ENCODE results near the gene RAB23.
"Not testable (repeated sequence)": the region's sequence is repeated elsewhere in the genome, so short reads cannot be mapped to it uniquely, and the experiment has no call there.

RAB23 gene

DNA sequence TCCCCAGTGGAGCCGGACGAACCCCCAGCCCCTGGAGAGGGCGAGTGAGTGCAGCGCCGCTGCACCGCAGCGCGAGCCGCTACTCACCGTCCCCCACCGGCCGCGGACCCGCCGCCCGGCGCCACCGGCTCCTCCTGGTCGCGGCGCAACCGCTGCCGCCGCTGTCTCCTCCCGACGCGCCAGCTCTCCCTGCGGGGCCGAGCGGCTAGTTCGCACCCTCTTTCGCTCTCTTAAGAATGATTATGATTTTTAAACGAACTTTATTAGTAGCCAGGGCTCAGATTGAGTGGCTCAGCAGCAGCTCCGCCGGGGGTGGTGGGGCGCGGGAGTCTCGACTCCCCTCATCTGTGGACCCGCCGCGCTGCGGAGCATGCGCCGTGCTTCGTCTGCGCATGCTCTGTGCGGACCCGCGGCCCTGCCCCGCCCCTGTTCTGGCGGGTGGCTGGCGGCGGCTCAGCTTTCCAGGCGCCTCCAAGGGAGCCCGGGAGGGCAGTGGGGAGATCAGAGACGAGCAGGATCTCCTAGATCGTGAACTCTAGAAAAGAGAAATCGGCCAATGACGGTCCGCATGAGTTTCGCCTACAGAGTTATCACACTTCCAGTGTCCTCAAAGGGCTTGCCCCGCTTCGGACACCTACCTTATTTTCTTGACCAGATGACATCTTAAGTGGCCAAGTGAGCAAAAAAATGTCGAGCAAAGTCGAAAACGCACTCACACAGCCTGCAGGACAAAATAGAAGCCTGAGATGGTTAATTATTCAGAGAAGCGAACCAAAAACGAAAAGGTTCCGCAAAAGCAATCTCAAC is at the start of gene RAB23:
RAB23 (minus strand) TSS at position 372 of the 807 bp plus-strand sequence. CDS start 11,927 bp downstream, outside the sequence.
- peak; percentile 81 for DNase-seq

DNA sequence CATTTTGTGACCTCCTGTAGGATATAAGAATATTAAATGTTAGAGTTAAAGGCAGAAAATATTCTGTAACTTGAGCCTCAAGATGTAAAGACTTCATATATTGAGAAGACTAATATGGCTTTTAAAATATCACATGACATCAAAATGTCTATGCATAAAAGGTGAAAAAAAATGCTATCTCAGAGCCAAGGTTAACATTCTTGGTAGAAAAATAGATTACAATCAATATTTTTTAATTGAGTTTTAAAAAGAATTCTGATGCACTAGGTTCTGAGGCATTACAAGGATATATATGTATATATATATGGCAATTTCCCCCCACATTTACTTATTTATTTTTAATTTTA is 46.2 kb upstream of the RAB23 start:
- DNase-seq, result no peak

DNA sequence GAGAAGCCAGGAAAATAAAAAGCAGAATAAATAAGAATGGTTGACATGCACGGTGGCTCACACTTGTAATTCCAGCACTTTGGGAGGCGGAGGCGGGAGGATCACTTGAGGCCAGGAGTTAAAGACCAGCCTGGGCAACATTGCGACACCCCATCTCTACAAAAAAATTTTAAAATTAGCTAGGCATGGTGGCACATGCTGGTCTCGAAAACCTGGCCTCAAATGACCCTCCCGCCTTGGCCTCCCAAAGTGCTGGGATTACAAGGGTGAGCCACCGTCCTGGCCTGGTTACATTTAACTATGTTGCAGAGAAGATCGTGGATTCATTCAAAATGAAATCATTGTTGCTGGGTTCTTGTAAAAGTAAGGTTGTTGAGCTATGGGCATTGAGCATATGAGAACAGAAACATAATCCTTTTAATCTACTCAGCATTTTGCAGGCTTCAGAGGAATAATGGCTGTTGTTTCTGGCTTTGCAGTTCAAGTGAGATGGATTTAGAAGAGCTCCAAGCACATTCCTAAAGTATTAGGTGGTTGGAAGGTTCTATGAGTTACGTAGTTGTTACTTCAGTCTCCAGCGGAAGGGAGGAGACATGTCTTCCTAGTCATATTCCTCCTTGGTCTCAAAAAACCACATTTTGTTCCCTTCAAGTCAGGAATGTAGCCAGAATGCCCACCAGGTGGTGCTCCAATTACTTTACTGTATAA is 45.6 kb upstream of the RAB23 start:
- DNase-seq, result peak; percentile 37

DNA sequence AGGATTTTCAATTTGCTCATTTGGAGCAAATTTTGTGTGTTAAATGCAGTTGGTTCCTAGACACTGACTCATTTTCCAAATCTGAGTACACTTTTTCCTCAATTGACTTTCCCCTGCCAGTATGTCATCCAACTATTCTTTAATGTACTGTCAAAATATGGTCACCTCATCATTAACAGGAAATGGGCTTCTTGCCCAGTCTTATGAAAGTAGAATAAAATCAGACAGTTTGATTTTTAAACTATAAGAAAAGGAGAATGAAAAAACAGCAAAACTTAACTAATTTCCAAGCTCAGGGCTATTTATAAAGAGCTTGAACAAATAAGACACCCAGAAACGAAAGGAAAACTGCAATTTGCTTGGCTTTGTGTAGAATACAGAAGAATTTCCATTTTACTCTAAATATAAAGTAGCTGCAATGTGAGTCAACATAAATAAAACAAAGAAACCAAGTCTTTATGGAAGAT is 43.7 kb upstream of the RAB23 start:
- no peak for DNase-seq

DNA sequence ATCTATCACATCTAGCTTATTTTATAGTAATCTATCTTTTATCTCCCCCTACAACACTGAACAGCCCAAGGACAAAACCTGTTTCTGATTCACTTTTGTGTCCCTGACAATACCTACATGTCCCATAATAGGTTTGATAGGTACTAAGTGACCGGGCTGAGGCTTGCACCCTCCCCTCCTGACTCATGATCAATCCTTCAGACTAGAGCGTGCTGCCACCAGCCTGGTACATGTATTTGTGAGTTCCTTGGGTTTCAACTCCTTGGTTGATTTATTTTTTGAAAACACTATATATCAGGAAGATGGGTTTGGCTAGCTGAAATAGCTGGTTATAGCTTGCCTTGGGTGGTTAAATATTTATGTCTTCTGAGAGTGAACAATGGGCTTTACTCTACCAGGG is 41.6 kb upstream of the RAB23 start:
- no peak for DNase-seq

DNA sequence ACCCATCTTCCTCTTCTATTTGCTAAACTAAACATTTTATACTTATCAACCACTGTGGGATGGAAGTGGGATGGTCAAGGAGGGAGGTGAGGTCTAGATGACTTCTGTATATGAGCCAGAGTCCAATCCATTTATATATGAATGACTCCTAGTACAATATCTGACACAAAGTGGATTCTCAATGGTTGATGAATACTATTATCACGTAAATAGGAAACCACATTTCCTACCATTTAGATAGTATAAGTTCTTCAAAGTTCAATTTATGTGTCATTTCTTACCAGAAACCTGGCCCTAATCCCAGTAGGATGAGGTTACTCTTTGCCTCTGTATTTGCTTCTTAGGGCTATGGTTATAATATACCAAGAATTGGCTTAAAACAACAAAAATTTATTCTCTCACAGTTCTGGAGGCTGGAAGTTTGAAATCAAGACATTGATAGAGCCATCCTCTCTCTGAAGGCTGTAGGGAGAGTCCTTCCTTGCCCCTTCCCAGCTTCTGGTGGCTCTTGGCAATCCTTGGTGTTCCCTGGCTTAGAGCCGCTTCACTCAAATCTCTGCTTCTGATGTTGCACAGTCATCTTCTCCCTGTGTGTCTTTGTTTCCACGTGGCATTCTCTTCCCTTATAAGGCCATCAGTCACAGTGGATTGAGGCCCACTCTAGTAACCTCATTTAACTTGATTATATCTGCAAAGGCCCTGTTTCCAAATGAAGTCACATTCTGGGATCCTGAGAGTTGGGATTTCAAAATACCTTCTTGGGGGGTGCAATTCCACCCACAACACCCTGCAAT is 41.0 kb upstream of the RAB23 start:
- no peak for DNase-seq

DNA sequence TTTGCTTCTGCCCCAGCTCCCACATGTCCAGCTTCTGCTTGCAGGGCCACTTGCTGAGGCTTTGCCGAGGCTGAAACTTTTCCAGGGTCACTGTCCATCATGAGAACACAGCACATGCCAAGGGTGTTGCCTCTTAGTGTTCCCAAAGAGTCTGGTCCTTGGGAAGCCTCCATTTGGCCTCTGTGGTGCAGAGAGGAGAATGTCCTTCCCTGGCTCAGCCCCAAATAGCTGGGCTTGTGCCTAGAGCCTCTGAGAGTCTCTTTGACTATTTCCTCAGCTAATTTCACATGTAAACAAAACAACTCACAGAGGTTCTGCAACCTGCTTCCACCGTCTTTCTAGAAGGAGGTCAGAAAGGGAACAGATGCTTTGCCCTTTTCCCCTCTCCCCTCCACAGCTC is 40.4 kb upstream of the RAB23 start:
- no peak for DNase-seq

DNA sequence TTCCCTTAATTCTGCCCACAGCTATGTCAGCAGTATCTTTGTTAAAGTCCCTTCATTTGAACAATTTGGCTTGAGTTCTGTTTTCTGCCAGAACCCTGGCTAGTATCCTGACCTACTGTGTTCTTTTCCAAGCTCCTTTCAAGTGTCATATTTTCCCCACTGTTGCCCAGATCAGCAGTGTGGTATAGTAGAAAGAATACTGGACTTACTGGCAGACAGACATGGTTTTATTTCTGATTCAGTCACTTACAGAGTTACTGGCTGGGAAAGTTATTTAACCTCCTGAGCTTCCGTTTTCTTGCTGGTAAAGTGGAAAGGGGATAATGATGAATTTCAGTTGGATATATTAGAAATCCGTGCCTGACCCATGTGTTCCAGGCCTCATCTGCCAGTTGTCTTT is 39.8 kb upstream of the RAB23 start:
- DNase-seq, result no peak

DNA sequence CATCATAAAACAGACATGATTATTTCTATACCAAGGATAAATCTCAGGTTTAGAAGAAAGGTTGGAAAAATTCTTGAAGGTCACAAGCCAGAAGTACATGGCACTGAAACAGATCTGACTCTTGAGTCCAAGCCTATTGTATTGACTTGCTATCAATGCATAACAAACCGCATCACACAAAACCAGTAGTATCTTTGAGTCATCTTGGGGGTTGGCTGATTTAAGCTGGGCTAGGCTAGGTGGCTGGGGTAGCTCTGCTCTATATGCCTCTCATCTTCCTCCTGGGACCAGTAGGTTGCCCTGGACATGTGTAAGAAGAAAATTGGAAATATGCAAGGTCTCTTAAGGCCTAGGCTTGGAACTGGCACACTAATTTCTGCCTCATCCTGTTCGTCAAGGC is 37.0 kb upstream of the RAB23 start:
- DNase-seq, result no peak

DNA sequence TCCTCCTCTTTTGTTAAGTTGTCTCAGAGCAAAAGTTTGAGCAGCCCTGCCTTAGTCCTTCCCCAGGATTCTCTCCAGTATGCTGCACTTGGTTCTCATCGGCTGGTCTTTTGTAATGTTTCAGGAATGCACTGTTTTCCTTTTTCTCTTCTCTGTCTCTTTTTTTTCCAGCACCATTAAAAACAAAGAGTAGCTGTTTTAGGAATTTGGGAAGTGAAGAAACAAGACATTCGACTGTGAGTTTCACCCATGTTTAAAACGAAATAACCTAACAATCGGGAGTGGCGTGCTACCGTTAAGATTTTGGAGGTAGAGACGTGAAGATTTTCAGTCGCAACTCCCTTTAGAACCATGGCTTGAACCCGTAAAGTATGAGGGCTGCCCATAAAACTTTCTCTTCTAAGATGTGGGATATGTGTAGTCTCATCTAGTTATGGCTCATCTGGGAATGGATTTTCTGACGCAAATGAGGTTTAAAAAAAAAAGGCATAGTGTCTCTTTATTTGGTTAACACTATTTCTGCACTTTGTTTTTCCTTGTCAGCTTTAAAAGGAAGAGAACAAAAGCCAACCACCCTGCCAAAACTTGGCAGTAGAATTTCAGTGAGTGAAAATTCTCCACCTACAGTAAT is 35.9 kb upstream of the RAB23 start:
- DNase-seq, result no peak

DNA sequence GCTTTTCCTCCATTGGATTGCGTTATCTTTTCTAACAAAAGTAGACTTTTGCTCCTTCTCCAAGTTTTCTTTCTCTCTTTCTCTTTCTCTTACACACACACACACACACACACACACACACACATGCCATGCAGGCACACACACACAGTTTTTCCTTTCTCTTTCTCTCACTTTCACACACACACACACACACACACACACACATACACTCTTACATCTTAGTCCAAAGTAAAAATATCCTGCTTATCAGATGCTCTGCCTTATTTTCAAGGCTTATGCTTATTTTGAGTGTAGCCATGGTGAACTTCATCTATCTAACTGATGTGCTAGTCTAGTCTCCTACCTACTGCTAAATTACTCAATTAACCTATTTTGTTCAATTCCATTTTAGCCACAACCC is 34.4 kb upstream of the RAB23 start:
- no peak for DNase-seq

DNA sequence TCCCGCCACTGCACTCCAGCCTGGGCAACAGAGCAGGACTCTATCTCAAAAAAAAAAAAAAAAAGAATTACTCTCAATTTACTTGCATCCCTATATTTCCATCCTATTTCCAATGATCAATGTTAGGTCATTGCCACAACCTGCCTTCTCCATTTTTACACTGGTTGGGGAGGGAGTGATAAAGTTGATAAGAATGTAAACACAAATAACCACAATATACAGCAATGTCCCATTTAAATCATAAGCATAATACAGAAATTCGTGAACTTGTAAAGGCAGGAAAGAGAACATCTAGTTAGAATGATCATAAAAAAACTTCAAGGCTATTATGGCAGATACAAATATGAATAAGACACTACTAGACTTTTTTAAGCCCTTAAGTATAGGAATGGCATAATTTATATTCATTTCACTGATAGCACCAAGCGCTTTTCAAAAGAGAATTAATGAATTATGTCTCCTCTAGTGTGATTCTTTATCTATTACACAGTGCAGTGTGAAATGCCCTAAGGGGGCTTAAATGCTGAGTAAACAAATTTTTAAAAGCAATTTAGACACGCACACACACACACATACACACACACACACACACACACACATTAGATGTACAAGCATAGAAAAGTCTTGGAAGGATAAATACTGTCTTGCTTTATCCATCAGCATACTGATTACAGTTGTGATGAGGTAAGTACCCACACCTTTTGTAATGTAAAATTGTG is 33.5 kb upstream of the RAB23 start:
- DNase-seq, result no peak

DNA sequence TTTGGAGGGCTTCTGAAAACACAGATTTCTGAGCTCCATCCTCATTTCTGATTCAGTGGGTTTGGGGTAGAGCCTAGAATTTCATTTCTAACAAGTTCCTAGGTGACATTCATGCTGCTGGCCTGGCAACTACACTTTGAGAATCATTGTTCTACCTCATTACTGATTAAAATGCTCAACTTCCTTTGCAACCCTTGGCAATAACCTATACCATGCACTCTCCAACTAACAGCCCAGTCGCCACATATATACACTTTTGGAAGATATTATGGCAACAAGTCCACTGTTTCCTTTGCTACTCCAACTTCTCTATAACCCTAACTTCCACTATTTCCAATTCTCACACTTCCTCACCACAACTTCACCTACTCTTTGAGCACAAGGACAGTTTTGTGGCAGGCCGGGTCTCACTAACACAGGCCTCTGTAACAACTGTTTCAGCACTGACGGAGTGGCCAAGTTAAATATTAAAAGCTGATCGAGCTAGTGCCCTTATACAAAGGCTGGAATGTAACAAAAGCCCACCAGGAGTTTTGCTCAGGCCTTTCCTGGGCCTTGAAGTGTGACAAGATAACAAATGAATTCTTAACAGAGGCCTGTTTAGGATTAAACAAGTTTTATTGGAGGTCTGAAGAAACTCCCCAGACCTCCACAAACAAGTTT is 32.1 kb upstream of the RAB23 start:
- no peak for DNase-seq

DNA sequence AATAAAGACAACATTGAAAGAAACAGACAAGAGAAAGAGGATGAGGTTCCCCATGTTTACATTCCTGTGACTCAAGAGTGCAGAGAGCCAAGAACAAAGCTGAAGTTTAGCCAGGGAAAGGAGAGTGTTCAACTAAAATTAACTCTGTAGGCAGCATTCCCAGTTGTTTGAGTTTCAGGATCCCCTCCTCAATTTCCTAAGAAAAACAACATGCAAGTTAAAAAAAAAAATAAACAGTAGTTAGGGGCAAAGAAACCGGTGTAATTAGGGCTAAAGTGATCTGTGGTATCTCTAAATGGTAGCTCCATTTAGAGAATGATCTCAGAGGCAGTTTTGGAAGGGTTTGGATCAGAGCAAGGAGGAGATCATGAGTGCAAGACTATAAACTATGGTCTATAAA is 30.9 kb upstream of the RAB23 start:
- DNase-seq, result no peak

DNA sequence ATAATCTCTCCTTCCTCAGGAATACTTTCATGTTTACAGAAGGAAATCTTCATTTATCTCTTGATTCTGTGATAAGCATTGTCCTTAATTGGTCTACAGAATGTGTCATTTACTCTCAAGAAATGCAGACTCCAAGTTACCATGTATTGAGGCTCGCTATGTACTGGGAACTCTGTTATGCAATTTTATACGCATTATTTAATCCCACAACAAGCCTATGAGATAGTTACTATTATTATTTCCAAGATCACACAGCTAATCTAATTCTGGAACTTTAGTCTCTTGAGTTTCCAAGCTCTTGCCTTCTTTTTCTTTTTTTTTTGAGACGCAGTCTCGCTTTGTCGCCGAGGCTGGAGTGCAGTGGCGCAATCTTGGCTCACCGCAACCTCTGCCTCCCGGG is 30.0 kb upstream of the RAB23 start:
- no peak for DNase-seq

DNA sequence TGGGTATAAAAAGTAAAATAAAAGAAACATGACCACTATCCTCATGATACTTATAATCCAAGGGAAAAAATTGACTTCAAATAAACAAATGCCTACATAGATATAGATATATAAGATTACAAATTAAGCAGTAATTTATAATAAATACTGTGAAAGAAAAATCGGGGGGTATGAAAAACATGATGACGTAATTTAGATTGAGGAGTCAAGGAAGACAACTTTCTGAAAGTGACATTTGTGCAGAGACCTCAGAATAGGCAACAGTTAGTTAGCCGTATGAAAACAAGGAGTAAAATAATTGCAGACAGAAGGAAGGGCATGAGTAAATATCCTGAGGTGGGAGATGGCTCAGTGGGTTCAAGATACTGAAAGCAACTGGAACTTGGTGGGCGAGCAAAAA is 28.2 kb upstream of the RAB23 start:
- no peak for DNase-seq

DNA sequence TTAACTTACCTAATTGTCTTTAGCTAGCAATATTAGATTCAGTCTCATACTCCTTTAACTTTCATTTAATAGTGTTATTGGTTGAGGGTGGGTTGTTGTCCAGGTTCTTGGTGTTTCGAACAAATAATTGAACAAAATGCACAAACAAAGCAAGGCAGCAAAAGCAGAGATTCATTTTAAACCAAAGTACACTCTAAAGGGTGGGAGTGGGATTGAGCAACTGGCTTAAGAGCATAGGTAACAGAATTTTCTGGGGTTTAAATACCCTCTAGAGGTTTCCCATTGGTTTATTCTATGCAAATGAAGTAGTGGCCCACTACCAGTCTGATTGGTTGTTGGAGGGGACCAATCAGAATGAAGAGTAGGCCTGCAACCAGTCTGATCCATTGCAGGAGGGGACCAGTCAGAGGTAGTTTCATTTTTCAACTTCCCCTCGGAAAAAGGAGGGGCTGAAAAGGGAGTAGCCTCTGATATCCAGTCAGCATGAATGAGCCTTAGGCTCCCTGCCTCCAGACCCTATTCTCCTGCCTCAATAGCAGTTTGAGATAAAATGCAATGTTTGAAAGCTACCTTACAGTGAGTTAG is 26.3 kb upstream of the RAB23 start:
- no peak for DNase-seq

DNA sequence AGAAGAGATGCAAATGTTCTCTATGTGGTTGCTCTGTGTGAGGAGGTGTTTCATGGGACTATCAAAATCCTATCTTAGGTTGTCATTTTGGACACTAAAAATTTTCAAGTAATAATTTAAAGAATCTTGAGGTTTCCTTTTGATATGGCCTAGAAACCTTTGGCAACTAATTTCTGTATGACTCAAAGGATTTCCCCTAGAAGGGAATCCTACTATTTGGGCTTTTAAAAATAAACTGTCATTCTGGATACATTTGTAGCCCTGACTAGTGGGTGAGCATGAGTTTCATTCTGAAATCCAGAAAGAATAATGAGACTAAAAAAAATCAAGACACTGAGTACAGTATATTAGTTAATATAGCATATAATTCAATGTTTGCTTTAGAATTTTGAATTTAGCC is 25.5 kb upstream of the RAB23 start:
- no peak for DNase-seq

DNA sequence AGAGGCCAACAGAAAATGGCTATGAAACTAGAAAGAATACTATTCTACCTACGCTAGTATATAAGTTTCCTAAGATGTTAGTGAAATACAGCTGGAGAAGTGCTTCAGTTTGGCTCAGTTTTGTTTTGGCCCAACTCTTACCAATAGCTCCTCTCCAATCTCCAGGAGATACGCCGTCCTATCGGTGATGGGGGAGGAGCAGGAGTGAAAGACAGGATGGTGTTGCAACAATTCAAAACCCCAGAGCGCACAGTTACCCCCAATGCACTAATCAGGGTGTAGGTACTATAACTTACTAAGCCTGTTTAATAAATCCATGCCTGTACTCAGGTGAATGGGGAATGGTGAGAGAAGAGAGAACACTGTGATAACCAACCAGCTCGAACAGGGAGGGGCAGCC is 24.2 kb upstream of the RAB23 start:
- no peak for DNase-seq

DNA sequence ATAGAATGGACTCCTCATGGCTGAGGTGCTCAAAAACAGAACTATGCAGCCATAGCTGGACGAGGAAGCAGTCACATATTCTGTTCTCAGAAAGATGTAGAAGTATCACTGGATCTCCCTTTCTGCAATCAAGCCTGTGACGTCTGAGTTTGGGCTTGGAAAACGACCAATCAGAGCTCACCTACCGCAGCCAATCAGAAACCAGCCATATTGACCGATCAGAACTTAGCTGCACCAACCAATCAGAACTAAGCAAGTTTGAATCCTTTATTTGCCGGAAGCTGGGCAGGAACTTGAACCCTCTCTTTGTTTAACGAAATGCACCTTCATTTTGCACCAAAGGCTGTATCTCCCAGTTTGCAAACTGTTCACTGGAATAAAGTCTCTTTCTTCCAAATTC is 21.8 kb upstream of the RAB23 start:
- DNase-seq, result no peak

DNA sequence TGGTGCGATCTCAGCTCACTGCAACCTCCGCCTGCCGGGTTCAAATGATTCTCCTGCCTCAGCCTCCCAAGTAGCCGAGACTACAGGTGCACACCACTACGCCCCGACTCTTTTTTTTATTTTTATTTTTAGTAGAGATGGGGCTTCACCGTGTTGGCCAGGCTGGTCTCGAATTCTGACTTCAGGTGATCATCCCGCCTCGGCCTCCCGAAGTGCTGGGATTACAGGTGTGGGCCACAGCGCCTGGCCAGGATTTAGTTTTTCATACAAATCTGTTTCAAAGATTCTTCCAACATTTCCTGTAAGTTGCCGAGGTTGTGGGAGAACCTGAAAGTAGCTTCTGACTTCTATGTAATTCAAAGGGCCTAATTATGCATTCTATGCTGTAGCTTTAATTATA is 21.4 kb upstream of the RAB23 start:
- not testable (repeated sequence) for DNase-seq

DNA sequence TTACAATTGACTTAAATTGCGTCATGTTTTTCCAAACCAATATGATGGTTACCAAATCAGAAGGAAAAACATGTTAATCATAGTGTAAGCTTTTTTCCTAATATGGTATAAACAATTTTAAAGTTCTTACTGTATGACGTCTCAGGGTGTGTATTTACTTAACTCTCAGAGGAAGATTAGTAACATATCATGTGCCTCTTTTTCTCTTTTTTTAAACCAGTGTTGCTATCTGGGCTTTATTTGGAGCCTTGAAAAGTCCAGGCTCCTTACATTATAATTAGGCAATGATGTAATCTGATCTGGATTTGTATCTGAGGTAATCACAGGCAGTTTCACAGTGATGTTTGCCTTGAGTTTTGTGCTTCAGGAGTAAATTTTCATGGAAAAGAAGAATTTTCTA is 20.4 kb upstream of the RAB23 start:
- no peak for DNase-seq
